ENCODE results near the gene KLHL25. TPM values are rescaled to one million over a fixed set of nuclear protein-coding genes. Genes with fewer than 3 reads are reported as not detected.

Gene KLHL25
- total RNA-seq, 2 donors from 2014 or later, result 6.6 to 12.7 TPM

DNA sequence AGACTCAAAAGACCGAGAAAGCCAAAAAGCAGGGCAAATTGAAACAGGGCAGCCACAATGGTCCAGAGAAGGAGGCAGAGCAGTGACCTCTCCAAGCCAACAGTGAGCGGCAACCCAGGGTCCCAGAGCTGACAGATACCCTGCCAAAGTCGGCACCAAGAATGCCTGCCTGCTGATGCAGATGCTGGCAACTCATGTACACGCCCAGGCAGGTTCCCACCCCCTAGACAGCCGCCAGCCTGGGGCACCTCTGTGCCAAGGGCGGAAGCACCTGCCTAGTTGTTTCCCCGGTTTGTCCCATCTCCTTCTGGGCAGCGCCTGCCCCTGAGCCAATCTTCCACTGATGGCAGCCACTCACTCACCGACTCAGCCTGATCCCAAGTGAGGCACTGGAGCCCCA is 22.1 kb downstream of the KLHL25 start:
- TF ChIP-seq, protein P1, sequence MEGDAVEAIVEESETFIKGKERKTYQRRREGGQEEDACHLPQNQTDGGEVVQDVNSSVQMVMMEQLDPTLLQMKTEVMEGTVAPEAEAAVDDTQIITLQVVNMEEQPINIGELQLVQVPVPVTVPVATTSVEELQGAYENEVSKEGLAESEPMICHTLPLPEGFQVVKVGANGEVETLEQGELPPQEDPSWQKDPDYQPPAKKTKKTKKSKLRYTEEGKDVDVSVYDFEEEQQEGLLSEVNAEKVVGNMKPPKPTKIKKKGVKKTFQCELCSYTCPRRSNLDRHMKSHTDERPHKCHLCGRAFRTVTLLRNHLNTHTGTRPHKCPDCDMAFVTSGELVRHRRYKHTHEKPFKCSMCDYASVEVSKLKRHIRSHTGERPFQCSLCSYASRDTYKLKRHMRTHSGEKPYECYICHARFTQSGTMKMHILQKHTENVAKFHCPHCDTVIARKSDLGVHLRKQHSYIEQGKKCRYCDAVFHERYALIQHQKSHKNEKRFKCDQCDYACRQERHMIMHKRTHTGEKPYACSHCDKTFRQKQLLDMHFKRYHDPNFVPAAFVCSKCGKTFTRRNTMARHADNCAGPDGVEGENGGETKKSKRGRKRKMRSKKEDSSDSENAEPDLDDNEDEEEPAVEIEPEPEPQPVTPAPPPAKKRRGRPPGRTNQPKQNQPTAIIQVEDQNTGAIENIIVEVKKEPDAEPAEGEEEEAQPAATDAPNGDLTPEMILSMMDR (IDR thresholded peaks at IDR 0.05), result no peak
- DNase-seq, result peak; percentile 52
- Histone ChIP-seq H3K27ac (no peak overlapping the region), H3K36me3 (no peaks in the 10 kb centered on the region), H3K4me1 (no peaks in the 10 kb centered on the region), H3K4me3 (no peak overlapping the region), H3K9me3 (no peaks in the 10 kb centered on the region), H3K27me3 (no peaks in the 10 kb centered on the region), H3K9ac (ENCODE audit: low read depth in 2 of 2, low read length in 2 of 2) (no peak overlapping the region)
- intact Hi-C loops (cut with DNase I), result no loop called here

DNA sequence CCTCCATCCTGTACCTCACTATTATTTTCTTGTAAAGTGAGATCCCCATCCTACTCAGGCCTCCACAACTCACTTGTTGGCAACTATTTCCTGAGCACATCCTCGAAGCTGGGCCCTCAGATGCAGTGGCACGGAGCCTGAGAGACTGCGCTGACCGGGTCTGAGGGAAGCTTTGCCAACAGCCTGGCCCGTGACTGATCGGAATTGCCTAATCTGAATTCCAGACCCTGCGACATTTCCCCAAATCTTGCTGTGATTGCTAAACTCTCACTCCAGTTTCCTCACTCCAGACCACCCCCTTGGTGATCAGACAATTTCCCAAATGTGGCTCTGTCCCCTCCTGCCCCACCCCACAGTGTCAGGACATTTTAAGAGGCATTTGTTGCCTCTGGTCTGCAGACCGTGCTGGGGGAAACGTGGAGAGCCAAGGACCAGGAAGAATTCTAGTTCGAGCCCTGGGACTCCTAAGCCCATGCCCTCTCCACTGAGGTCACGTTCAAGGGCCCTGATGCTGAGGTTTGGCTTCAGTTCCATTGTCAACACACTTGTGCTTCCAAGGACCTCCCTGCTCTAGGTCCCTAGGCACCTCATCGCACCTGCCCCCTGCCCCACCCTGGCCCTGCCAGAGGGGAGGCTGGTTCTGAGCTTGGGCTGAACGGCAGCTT is 22.8 kb downstream of the KLHL25 start:
- Histone ChIP-seq H3K27me3 (no peaks in the 10 kb centered on the region), H3K4me1 (no peaks in the 10 kb centered on the region), H3K36me3 (no peaks in the 10 kb centered on the region), H3K9me3 (no peaks in the 10 kb centered on the region), H3K4me3 (no peak overlapping the region), H3K27ac (no peak overlapping the region), H3K9ac (ENCODE audit: low read depth in 2 of 2, low read length in 2 of 2) (no peak overlapping the region)
- DNase-seq, result peak; percentile 34
- TF ChIP-seq, protein P1 (IDR thresholded peaks at IDR 0.05), result no peak
- intact Hi-C loops (cut with DNase I), result no loop called here

GRCh38 chr15:85771271-85771670 is 23.5 kb downstream of the KLHL25 start:
- Histone ChIP-seq H3K4me1 (no peaks in the 10 kb centered on the region), H3K9ac (ENCODE audit: low read depth in 2 of 2, low read length in 2 of 2) (no peak overlapping the region), H3K36me3 (no peaks in the 10 kb centered on the region), H3K27me3 (no peaks in the 10 kb centered on the region), H3K27ac (no peak overlapping the region), H3K4me3 (no peak overlapping the region), H3K9me3 (no peaks in the 10 kb centered on the region)
- TF ChIP-seq, protein P1 (IDR thresholded peaks at IDR 0.05), result no peak
- DNase-seq, result no peak
- intact Hi-C loops (cut with DNase I), result no loop called here

DNA sequence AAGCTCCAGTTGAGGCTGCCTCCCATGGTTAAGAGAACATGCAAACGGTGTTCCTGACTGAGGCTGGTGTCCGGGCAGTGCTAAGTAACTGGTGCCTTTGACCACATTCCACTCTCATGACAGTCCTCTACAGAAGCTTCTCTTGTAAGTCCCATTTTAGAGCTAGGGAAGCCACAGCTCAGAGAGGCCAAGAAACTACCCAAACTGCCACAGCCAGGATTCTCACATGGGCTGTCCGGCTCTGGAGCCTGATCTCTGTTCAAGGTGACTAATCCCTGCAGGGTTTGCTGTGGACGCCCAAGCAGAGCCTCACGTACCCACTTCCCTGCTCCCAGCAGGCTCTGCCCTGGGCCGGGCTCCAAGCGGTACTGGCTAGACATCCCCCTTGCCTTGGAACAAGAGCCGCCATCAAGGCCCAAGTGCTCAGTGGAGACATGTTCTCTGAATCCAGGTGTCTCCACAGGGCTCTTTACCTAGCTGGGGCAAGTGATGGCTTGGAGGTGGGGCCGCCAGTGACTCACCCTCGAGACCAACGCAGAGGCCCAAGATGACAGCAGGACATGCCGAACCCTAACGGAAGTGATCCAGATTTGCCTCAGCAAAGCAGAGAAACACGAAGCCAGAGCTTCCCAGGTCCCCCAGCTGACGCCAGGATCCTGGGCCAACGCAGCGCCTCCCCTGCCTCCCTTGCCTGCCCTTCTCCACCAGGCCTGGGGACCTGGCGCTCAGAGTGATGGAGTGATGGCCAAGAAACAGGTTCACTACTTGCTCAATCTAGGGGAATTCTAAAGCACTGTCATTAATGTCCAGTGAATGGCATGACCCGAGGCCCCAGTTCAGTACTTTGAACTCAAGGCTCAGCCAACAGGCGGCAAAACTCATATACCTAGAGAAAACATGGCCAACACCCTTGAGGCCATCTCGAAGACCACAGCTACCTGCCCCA is 24.4 kb downstream of the KLHL25 start:
- Histone ChIP-seq H3K27ac (no peak overlapping the region), H3K36me3 (no peaks in the 10 kb centered on the region), H3K27me3 (no peaks in the 10 kb centered on the region), H3K4me3 (no peak overlapping the region), H3K9ac (ENCODE audit: low read depth in 2 of 2, low read length in 2 of 2) (no peak overlapping the region), H3K9me3 (no peaks in the 10 kb centered on the region), H3K4me1 (no peaks in the 10 kb centered on the region)
- intact Hi-C loops (cut with DNase I), result no loop called here
- TF ChIP-seq, protein P1 (IDR thresholded peaks at IDR 0.05), result no peak
- no peak for DNase-seq

DNA sequence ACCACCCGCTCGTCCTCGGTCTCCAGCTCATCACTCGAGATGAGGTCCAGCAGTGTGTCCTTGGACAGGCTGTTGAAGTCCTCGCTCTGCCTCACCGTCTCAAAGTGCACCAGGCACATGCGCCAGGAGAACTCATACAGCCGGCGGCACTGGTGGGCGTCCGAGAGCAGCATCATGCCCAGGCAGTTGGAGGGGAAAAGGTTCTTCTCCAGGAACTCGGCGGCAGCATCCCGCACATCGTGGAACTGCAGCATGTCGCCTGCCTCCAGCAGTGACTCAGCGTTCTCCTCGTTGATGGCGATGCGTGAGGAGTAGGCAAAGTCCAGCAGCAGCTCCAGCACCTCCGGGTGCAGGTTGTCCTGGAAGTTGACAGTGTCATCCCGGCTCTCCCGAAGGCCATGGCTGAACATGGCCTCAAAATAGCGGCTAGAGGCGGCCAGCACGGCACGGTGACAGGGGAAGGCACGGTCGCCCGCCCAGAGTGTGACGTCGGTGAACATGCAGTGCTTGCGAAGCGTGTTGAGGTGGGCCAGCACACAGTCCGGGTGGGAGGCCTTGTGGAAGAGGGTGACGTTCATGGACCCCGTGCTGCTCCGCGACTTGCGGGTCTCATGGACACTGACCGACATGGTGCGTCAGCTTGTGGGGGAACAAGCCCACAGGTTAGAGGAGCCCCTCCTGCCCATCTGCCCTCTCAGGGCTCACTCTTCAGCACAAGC is 25.4 kb downstream of the KLHL25 start:
- H3K27me3 ChIP-seq, result no peaks in the 10 kb centered on the region
- TF ChIP-seq, protein P1 (IDR thresholded peaks at IDR 0.05), result no peak
- H3K4me3 ChIP-seq, result no peak overlapping the region
- H3K9ac ChIP-seq (ENCODE audit: low read depth in 2 of 2, low read length in 2 of 2), result no peak overlapping the region
- no peak overlapping the region for H3K27ac ChIP-seq
- H3K9me3 ChIP-seq, result no peaks in the 10 kb centered on the region
- no peak for DNase-seq
- H3K4me1 ChIP-seq, result no peaks in the 10 kb centered on the region
- H3K36me3 ChIP-seq, result no peaks in the 10 kb centered on the region
- intact Hi-C loops (cut with DNase I), result no loop called here
